HG02610 (cell line): ENCODE results near the gene VIPR1.
A peak's percentile ranks its signal among the peaks of the same experiment; 100 is the strongest.
"Not testable (repeated sequence)": the region's sequence is repeated elsewhere in the genome, so short reads cannot be mapped to it uniquely, and the experiment has no call there.

ENCODE experiments used
- ATAC-seq: cut with Tn5 transposase; IDR thresholded peaks from one replicate; pipeline ENCODE4 v1.9.1; 2021; ENCODE audit warnings: mild to moderate bottlenecking, moderate library complexity; ENCODE audit not compliant: unreplicated experiment

VIPR1 gene

GRCh38 chr3:42531470-42531869 lies 29.0 kb downstream of the VIPR1 start:
- no peak for ATAC-seq

GRCh38 chr3:42532229-42532628 lies 29.8 kb downstream of the VIPR1 start:
- no peak for ATAC-seq

- ATAC-seq, result no peak
Observed at GRCh38 chr3:42533161-42533897, 30.9 kb downstream of the VIPR1 start.

- no peak for ATAC-seq
Observed at GRCh38 chr3:42535981-42536784, 33.7 kb downstream of the VIPR1 start.

- ATAC-seq, result no peak
Observed at GRCh38 chr3:42537350-42537749, 34.9 kb downstream of the VIPR1 start.

GRCh38 chr3:42539871-42540714 lies 37.6 kb downstream of the VIPR1 start:
- ATAC-seq, result no peak

GRCh38 chr3:42541079-42541478 lies 38.6 kb downstream of the VIPR1 start:
- no peak for ATAC-seq

- ATAC-seq, result no peak
Observed at GRCh38 chr3:42544492-42545283, 42.2 kb downstream of the VIPR1 start.

- no peak for ATAC-seq
Observed at GRCh38 chr3:42545284-42545900, 42.9 kb downstream of the VIPR1 start.

GRCh38 chr3:42546691-42547213 lies 44.3 kb downstream of the VIPR1 start:
- no peak for ATAC-seq

- peak; percentile 43 for ATAC-seq
Observed at GRCh38 chr3:42547401-42547945, 45.0 kb downstream of the VIPR1 start.

GRCh38 chr3:42549131-42549530 lies 46.7 kb downstream of the VIPR1 start:
- no peak for ATAC-seq

- ATAC-seq, result no peak
Observed at GRCh38 chr3:42550250-42550649, 47.8 kb downstream of the VIPR1 start.

- ATAC-seq, result no peak
Observed at GRCh38 chr3:42552830-42553229, 50.4 kb downstream of the VIPR1 start.

- ATAC-seq, result peak; percentile 76
Observed at GRCh38 chr3:42556089-42556632, 53.7 kb downstream of the VIPR1 start.

GRCh38 chr3:42556817-42557216 lies 54.4 kb downstream of the VIPR1 start:
- not testable (repeated sequence) for ATAC-seq

- ATAC-seq, result no peak
Observed at GRCh38 chr3:42557854-42558253, 55.4 kb downstream of the VIPR1 start.

- no peak for ATAC-seq
Observed at GRCh38 chr3:42562047-42562907, 59.8 kb downstream of the VIPR1 start.
